ENCODE results near the gene CCL5. TPM values are rescaled to one million over a fixed set of nuclear protein-coding genes. Genes with fewer than 3 reads are reported as not detected.

The CCL5 gene
- total and polyA plus RNA-seq, 2 experiments from 2014 or later = not detected

GRCh38 chr17:35876534-35876933 lies 3.6 kb downstream of the CCL5 start:
- H3K79me2 ChIP-seq (replicated peaks; ENCODE audit: insufficient read depth) = no peaks in the 10 kb centered on the region
- TF ChIP-seq POLR2AphosphoS5 (IDR thresholded peaks at IDR 0.05; ENCODE audit: low read depth) = no peak
- no peak for TF ChIP-seq ETS1 (IDR thresholded peaks at IDR 0.05)
- no peak for TF ChIP-seq NANOG (IDR thresholded peaks at IDR 0.05; ENCODE audit: borderline replicate concordance)
- TF ChIP-seq ZNF462 (CRISPR knock-in tag; IDR thresholded peaks at IDR 0.05) = no peak
- no peak for TF ChIP-seq CREB1 (CRISPR knock-in tag; IDR thresholded peaks at IDR 0.05; ENCODE audit: low read depth)
- TF ChIP-seq REST (IDR thresholded peaks at IDR 0.05; ENCODE audit: unreplicated experiment) = no peak
- no peak for TF ChIP-seq EZH2phosphoT487 (IDR thresholded peaks at IDR 0.05; ENCODE audit: unreplicated experiment)
- TF ChIP-seq ZNF331 (CRISPR knock-in tag; IDR thresholded peaks at IDR 0.05; ENCODE audit: low read depth) = no peak
- no peak for TF ChIP-seq JUNB (IDR thresholded peaks at IDR 0.05; ENCODE audit: unreplicated experiment)
- TF ChIP-seq CTCF (conservative IDR thresholded peaks at IDR 0.05; ENCODE audit: low read depth in 2 of 2) = no peak
- no peak for TF ChIP-seq ZNF114 (CRISPR knock-in tag; IDR thresholded peaks at IDR 0.05)
- TF ChIP-seq EZH2 (IDR thresholded peaks at IDR 0.05; ENCODE audit: low read depth, unreplicated experiment) = no peak
- TF ChIP-seq STAT1 (IDR thresholded peaks at IDR 0.05; ENCODE audit: unreplicated experiment) = no peak
- H3K36me3 ChIP-seq (ENCODE audit: insufficient read depth) = no peaks in the 10 kb centered on the region
- H3F3A ChIP-seq (replicated peaks; ENCODE audit: low read depth) = no peaks in the 10 kb centered on the region
- DNase-seq (ENCODE audit: low spot score) = no peak
- Mint-ChIP-seq H3K27me3 (ENCODE audit: insufficient read depth, low read depth, poor library complexity) (peaks cover 4% of the 10 kb centered on the region), H3K4me3 (no peak overlapping the region), H3K4me1 (peaks cover 6% of the 10 kb centered on the region; the same call in 2 of the 3 replicates), H3K36me3 (ENCODE audit: low read depth) (no peaks in the 10 kb centered on the region), H3K27ac (no peak overlapping the region), H3K9me3 (no peaks in the 10 kb centered on the region)
- H3K27ac ChIP-seq (ENCODE audit: low read depth) = no peak overlapping the region
- H3K4me2 ChIP-seq = no peak overlapping the region
- no peak overlapping the region for H2AFZ ChIP-seq
- no peaks in the 10 kb centered on the region for H3K27me3 ChIP-seq (ENCODE audit: insufficient read depth)
- no peaks in the 10 kb centered on the region for H4K20me1 ChIP-seq (replicated peaks; ENCODE audit: insufficient read depth)
- H3K4me1 ChIP-seq (ENCODE audit: insufficient read depth) = no peaks in the 10 kb centered on the region
- H3K4me3 ChIP-seq = no peak overlapping the region
- no peaks in the 10 kb centered on the region for H3K9me2 ChIP-seq (ENCODE audit: insufficient read depth)
- ATAC-seq = no peak

Data from GM23338 (cell line).